PC-3 (cell line): ENCODE measurements around the gene MPO. TPM values are rescaled to one million over a fixed set of nuclear protein-coding genes. Genes with fewer than 3 reads are reported as not detected.

Experiments
- ATAC-seq: fragments of 200-7000 bp; cut with Tn5 transposase; 2 replicates; pipeline ENCODE4 v1.9.1; 2020; ENCODE audit warnings: mild to moderate bottlenecking, moderate library complexity
- BruUV-seq: library from RNA; stranded (reverse); fragments of 400-500 nt; replicated peaks from 2 replicates; lab custom pipeline; 2021; lab: Mats Ljungman, UMichigan
- CTCF ChIA-PET: fragments of 300-600 bp; sonication (Branson Sonifier 250); formaldehyde crosslinking; loops from one replicate; lab custom pipeline; 2022; ENCODE audit warnings: antibody characterized with exemption; lab: Charles Lee
- POLR2A ChIA-PET: fragments of 300-600 bp; sonication (Branson Sonifier 250); formaldehyde crosslinking; loops from one replicate; lab custom pipeline; 2022; ENCODE audit warnings: antibody characterized with exemption; ENCODE audit not compliant: unreplicated experiment; lab: Charles Lee
- DNase-seq: peaks from one replicate; pipeline ENCODE4 v3.0.0-alpha.2; 2015
- H2AFZ ChIP-seq: fragments of 300-600 bp; sonication (generic); 2 replicates; pipeline ENCODE4 v1.6.0; 2016; ENCODE audit warnings: antibody characterized with exemption, low read length
- H3F3A ChIP-seq: fragments of 300-600 bp; sonication (generic); one replicate; pipeline ENCODE4 v1.6.0; 2017; ENCODE audit warnings: antibody characterized with exemption, low read length, control low read depth, mild to moderate bottlenecking; ENCODE audit not compliant: unreplicated experiment
- H3K27ac ChIP-seq: fragments of 300-600 bp; sonication (generic); 2 replicates; pipeline ENCODE4 v1.5.1; 2016; ENCODE audit warnings: mild to moderate bottlenecking, low read length
- H3K27me3 ChIP-seq: fragments of 300-600 bp; sonication (generic); 2 replicates; pipeline ENCODE4 v1.6.1; 2016; ENCODE audit warnings: low read length, mixed read lengths
- H3K36me3 ChIP-seq: fragments of 300-600 bp; sonication (generic); 2 replicates; pipeline ENCODE4 v1.6.1; 2016; ENCODE audit warnings: low read depth, mixed run types, low read length, mixed read lengths
- H3K4me1 ChIP-seq: fragments of 300-600 bp; sonication (generic); 2 replicates; pipeline ENCODE4 v1.5.1; 2016; ENCODE audit warnings: low read length; ENCODE audit not compliant: insufficient read depth
- H3K4me2 ChIP-seq: fragments of 300-600 bp; sonication (generic); 2 replicates; pipeline ENCODE4 v1.6.0; 2016; ENCODE audit warnings: low read length
- H3K4me3 ChIP-seq: fragments of 300-600 bp; sonication (generic); 2 replicates; pipeline ENCODE4 v1.5.1; 2016; ENCODE audit warnings: mild to moderate bottlenecking, low read length, mixed read lengths
- H3K79me2 ChIP-seq: fragments of 300-600 bp; sonication (generic); 2 replicates; pipeline ENCODE4 v1.6.1; 2017; ENCODE audit warnings: low read length, mixed read lengths
- H3K9ac ChIP-seq: fragments of 300-600 bp; sonication (generic); 2 replicates; pipeline ENCODE4 v1.6.0; 2016; ENCODE audit warnings: mild to moderate bottlenecking, low read length
- H3K9me2 ChIP-seq: fragments of 300-600 bp; sonication (generic); replicated peaks from 2 replicates; pipeline ENCODE4 v1.6.1; 2016; ENCODE audit warnings: mixed run types, low read length, mixed read lengths
- H3K9me3 ChIP-seq: fragments of 300-600 bp; sonication (generic); 2 replicates; pipeline ENCODE4 v1.6.1; 2016; ENCODE audit warnings: low read length, mixed read lengths
- H4K20me1 ChIP-seq: fragments of 300-600 bp; sonication (generic); 2 replicates; pipeline ENCODE4 v1.6.1; 2016; ENCODE audit warnings: low read length, mixed read lengths
- EZH2 ChIP-seq: fragments of 300-600 bp; sonication (generic); IDR thresholded peaks from one replicate; pipeline ENCODE4 v1.6.1; 2017; ENCODE audit warnings: antibody characterized with exemption, mild to moderate bottlenecking, low read length; ENCODE audit not compliant: unreplicated experiment
- EZH2phosphoT487 ChIP-seq: fragments of 300-600 bp; sonication (generic); IDR thresholded peaks from 2 replicates; pipeline ENCODE4 v1.6.1; 2018; ENCODE audit warnings: mild to moderate bottlenecking, antibody characterized with exemption, low read length, borderline replicate concordance
- intact Hi-C: fragments of 100-400 bp; cut with micrococcal nuclease; formaldehyde crosslinking; loops from 2 replicates; pipeline ENCODE4 v1.9.0; 2023
- total RNA-seq: library from RNA; depleted of rRNA; stranded (reverse); fragments of >200 nt; gene quantifications from 2 replicates; pipeline ENCODE4 v1.2.3, GENCODE V29; 2014
- TF ChIP-seq, protein P1 (sequence below): fragments of 300-600 bp; sonication (generic); conservative IDR thresholded peaks from 2 replicates; pipeline ENCODE4 v1.5.1; 2017; ENCODE audit warnings: antibody characterized with exemption, low read depth, mild to moderate bottlenecking, low read length

Gene MPO
- total RNA-seq, 1 experiment from 2014 or later = not detected

DNA sequence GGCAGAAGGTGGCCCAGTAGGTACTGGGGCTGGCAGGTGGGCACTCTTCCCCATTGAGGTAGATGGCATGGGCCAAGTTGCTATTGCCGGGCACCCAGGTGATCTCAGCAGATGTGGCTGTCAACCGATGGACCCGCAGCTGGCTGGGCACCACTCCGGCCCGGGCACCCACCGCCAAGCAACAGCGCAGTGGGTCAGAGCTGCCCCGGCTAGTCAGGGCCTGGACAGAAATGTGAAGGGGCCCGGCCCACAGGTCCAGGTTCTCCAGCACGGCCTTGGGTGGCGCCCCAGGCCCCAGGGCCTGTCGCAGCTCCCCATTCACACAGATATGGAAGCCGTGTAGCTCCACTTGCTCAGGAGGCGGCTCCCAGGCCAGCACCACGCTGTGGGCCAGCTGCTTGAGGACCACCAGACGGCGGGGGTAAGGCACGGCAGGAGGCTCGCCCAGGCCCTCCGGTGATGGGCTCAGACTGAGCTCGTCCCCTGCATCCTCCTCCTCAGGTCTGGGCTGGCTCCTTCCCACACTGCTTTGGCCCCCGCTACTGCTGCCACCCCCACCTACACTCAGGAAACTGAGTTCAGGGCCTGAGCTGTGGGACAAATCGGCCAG is 31.4 kb upstream of the MPO start:
- H3K9me3 ChIP-seq = no peaks in the 10 kb centered on the region
- no peak overlapping the region for H3K27ac ChIP-seq
- H3K9me2 ChIP-seq = no peaks in the 10 kb centered on the region
- no peak overlapping the region for H3K4me3 ChIP-seq
- no peaks in the 10 kb centered on the region for H3K36me3 ChIP-seq
- BruUV-seq = no TSS peak
- no peaks in the 10 kb centered on the region for H3F3A ChIP-seq
- H3K27me3 ChIP-seq = no peaks in the 10 kb centered on the region
- no peaks in the 10 kb centered on the region for H3K79me2 ChIP-seq
- H4K20me1 ChIP-seq = no peaks in the 10 kb centered on the region
- no peak overlapping the region for H3K4me2 ChIP-seq
- intact Hi-C loops = no loop called here
- no peak for TF ChIP-seq EZH2
- TF ChIP-seq EZH2phosphoT487 = no peak
- TF ChIP-seq, protein P1, sequence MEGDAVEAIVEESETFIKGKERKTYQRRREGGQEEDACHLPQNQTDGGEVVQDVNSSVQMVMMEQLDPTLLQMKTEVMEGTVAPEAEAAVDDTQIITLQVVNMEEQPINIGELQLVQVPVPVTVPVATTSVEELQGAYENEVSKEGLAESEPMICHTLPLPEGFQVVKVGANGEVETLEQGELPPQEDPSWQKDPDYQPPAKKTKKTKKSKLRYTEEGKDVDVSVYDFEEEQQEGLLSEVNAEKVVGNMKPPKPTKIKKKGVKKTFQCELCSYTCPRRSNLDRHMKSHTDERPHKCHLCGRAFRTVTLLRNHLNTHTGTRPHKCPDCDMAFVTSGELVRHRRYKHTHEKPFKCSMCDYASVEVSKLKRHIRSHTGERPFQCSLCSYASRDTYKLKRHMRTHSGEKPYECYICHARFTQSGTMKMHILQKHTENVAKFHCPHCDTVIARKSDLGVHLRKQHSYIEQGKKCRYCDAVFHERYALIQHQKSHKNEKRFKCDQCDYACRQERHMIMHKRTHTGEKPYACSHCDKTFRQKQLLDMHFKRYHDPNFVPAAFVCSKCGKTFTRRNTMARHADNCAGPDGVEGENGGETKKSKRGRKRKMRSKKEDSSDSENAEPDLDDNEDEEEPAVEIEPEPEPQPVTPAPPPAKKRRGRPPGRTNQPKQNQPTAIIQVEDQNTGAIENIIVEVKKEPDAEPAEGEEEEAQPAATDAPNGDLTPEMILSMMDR = no peak
- POLR2A ChIA-PET = no interaction called here
- H3K9ac ChIP-seq = no peak overlapping the region
- ATAC-seq (no peak), DNase-seq (no peak)
- H2AFZ ChIP-seq = no peak overlapping the region
- CTCF ChIA-PET = interaction anchor here (1.6 kb wide), 1 partner anchor 105 kb away, joined by 4 read pairs; the partner anchor contains the start of gene RNF43
- peaks cover 10% of the 10 kb centered on the region for H3K4me1 ChIP-seq

DNA sequence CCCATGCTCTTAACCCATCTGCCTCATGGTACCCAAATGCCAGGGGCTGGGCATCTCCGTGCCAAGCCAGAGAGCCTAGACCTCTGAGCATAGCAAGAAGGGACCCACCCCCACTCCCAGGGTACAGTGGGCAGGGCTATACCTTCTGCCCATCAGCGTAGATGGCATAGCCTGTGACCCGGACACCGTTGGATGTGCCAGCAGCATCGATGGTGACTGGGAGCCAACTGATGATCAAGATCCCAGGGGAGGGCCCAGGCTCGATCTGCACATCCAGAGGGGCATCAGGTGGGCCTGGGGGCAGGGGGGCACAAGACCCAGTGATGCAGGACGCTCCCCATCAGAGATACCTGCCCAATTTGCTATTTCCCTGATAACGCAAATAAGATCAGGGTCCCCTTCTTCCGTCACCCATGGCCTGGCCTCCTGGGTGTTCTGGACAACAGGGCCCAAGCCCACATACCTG is 30.7 kb upstream of the MPO start:
- Histone ChIP-seq H3K27ac (no peak overlapping the region), H3K9me3 (no peaks in the 10 kb centered on the region), H3K4me2 (no peak overlapping the region), H2AFZ (no peak overlapping the region), H3K27me3 (no peaks in the 10 kb centered on the region), H3K9ac (no peak overlapping the region), H3F3A (no peaks in the 10 kb centered on the region), H3K79me2 (no peaks in the 10 kb centered on the region), H3K9me2 (no peaks in the 10 kb centered on the region), H3K36me3 (no peaks in the 10 kb centered on the region), H4K20me1 (no peaks in the 10 kb centered on the region), H3K4me3 (no peak overlapping the region), H3K4me1 (peaks cover 10% of the 10 kb centered on the region)
- DNase-seq (no peak), ATAC-seq (no peak)
- no TSS peak for BruUV-seq
- POLR2A ChIA-PET = no interaction called here
- TF ChIP-seq EZH2phosphoT487 = no peak
- TF ChIP-seq, protein P1 = no peak
- no peak for TF ChIP-seq EZH2
- CTCF ChIA-PET = no interaction called here
- intact Hi-C loops = no loop called here
